Stimulated activated CD8-positive, alpha-beta memory T cell treated with anti-CD3 and anti-CD28 coated beads, Interleukin-7, amount 100 ng/mL, for 1 hour (primary cell): Measurements from ENCODE around the gene ITGA3.

Experiments used
- DNase-seq, 2 donors: peaks; one replicate each; pipeline ENCODE4 v3.0.0-alpha.2; 2020; ENCODE audit warnings: low read depth in 2 of 2

Gene ITGA3

DNA sequence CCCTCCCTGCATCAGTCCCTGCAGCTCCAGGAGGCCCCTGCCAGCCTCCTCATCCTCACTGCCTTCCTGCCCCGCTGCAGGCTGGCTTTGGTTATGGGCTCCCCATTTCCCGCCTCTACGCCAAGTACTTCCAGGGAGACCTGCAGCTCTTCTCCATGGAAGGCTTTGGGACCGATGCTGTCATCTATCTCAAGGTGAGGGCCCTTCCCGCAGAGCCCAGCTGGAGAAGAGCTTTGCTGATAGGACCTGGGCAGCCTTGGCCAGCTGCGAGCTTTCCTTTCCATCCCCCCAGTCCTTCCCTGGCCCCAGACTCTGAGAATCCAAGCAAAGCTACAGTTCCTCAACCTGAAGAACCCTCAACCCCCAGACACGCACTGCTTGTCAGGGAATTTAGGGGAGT, 53.3 kb downstream of the ITGA3 start:
- DNase-seq = no peak

DNA sequence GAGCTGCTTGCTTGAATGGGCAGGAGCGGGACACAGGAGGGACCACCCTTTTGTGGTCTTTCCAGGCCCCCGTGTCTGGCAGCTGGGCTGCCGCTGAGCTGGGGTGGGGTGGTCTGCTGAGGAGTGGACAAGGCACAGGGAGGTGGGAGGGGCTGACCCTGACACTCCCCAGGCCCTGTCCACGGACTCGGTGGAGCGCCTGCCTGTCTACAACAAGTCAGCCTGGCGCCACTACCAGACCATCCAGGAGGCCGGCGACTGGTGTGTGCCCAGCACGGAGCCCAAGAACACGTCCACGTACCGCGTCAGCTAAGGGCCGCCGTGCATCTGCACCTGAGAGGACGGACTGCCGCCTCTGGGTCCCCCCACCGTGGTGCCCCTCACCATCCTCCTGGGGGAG, 53.9 kb downstream of the ITGA3 start:
- DNase-seq = no peak

DNA sequence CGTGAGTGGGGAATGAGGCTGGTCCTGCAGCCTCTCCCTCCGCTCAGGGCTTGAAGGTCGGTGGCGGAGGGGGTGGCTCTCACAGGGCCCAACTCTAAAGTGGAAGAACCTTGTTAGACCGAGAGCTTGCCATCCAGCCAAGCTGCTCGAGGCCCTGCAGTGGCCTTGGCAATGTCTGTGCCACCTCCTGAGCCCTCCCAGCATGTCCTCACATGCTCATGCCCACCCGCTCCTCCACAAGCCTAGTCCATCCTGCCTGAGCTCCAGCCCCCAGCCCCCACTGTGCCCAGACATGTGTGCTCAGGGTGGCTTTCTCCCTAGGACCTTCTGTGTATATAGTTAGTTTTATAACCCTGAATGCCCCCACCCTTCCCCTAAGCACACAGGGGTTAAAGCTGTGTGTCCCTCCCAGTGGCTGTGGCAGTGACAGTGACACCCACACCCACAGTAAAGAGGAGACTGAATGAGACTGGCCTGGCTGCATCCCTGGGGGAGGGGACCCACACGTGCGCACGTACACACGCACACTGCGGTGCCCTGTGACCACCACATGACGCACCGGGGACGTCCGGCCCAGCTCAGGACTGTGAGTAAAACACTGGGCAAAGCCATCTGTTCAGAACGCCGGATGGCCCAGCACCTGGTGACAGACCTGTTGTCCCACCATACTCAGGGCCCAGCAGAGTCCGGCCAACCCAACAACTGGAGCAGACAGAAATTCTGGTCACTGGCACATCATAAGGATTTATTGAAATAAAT, 54.9 kb downstream of the ITGA3 start:
- DNase-seq = no peak

GRCh38 chr17:50111673-50112655, 56.1 kb downstream of the ITGA3 start:
- DNase-seq = no peak

DNA sequence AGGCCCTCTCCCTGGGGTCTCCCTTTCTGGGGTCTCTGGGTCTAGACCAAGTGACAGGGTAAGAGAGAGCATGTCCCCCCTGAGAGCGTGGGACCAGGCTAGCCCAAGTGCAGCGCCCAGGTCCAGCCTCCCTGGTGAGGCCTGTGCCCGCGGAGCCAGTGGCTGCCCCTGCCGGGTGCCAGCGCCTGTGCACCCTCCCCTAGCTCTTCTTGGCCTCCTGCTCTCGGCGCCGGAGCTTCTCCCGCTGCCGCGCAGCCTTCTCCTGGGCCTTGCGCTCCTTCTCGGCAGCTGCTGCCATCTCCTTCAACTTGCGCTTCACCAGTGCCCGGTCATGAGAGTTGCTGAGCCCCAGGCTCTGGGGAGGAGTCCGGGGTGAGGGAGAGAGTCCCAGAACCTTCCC, 56.8 kb downstream of the ITGA3 start:
- no peak for DNase-seq

DNA sequence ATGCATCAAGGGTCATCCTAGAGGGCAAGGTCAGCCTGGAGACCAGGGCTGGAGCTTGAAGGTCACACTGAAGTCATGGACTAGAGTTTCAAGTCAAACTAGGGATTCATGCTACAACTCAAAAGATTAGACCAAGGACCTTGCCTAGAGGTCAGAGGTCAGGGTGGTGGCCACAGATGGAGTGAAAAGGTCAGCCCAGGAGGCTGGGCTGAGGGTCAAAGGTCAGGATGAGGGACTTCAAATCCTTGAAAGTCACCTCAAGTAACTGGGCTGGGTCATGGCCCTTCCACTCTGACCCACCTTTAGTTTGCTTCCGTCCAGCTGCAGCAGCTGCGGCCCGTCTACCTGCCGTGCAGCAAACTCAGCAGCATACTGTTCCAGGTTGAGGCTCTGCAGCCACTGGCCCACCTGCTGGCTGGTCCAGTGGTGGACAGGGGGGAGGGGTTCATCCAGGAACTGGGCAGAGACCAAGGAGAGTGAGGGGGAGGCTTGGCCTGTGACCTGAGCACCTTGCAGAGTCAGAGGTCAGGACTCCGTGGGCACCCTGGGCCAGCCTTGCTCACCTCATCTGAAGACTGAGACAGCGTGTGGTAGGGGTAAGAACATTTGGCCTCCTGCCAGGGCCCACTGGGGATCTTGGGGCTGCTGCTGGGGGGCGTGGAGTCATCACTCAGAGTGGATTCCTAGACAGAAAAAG, 57.9 kb downstream of the ITGA3 start:
- DNase-seq = no peak

DNA sequence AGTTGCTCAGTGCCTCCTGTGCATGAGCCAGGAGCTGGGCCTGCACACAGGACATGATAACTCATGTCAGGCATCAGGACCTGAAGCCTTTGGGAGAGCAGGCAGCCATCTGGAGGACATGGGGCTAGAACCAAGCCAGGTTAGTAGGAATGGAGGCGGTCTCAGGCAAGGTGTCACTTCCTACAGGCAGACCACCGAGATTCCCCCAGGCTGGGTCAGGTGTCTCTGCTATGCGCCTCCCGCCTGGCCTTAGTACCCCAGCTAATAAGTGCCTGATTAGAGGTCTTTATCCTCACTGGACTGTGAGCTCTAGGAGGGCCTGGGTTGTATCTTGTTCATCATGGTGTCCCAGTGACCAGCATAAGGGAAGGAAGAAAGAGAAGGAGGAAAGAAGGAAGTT, 58.5 kb downstream of the ITGA3 start:
- no peak for DNase-seq

- DNase-seq = no peak
These were observed 59.0 kb downstream of the ITGA3 start for GRCh38 chr17:50114849-50115357.

- DNase-seq = no peak
These were observed 59.8 kb downstream of the ITGA3 start for GRCh38 chr17:50115756-50116155.

DNA sequence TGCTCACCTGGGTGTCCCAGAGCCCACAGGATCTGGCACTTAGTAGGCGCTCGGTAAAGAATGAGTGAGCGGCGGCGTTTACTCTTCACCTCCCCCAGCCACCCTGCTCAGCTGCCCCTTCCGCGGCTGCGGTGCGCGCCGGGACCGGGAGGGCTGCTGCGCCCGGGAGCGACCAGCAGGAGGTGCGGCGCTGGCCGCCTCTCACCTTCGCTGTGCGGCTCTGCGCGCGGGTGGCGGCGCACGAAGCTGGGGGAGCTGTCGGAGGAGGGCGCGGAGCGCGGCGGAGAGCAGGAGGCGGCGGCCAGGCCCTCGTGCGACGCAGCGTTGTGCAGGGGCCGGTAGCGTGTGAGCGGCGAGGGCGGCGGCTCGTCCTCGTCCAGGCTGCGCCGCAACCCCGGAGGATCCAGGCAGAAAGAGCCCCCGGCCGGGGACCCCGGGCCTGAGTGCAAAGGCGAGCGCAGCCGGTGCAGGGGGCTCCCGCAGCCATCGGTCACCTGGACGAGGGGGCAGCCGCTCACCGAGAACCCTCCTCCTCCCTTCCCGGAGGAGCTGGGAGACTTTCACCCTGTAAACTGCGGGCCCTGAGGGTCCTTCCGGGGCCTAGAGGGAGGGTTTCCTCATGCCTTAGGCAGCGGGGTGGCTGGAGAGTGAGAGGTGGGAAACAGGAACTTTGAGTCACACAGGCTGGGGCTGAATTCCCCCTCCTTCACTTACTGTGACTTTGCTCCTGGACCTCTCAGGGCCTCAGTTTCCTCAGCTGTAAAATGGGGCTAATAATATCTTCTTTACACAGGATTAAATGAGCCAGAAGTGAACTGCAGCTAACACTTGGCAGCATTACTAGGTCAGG, 61.5 kb downstream of the ITGA3 start:
- DNase-seq = peak in 1 of 2 donors; percentile 35

GRCh38 chr17:50118076-50118827, 62.3 kb downstream of the ITGA3 start:
- DNase-seq = no peak

DNA sequence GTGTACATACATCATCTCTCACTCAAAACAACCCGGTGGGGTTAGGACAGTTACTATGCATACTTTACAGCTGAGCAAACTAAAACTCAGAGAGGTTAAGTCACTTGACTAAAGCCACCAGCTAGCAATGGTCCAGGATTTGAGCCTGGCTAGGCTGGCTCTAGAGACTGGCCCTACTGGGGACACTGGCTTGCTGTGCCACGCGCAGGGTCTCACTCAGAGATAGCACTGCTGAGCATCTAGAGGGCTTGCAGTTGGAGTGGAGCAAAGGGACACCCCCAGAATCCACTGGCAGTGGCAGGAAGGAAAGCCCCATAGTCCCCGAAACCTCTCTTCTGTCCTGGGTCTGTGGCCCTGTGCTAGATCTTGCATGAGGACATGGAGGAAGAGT, 62.9 kb downstream of the ITGA3 start:
- DNase-seq = no peak

GRCh38 chr17:50120475-50121253, 64.8 kb downstream of the ITGA3 start:
- DNase-seq = no peak

- DNase-seq = no peak
These were observed 67.0 kb downstream of the ITGA3 start for GRCh38 chr17:50122945-50123344.

GRCh38 chr17:50123649-50124349, 67.9 kb downstream of the ITGA3 start:
- no peak for DNase-seq

DNA sequence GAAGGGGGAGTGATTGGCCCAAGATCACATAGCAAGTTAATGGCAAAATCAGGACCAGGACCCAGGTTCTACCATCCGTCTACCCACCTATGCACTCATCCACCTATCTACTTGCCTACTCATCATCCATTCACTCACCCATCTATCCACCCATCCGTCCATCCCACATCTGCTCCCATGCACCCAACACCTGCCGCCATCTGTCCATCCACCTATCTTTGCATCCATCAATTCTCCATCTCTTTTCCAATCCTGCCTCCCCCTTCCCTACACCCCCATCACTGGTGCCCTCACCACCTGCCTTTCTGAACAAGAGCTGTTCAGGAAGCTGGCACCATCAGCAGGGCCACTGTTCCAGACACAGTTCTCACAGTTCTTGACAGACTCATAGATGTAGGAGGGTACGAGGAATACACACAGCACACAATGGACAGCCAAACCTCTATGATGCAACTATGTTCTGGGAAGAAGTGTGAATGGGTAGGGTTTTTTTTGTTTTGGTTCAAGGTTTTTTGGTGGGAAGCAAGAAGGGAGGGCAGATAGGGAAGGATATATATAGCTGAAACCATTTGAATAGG, 69.6 kb downstream of the ITGA3 start:
- DNase-seq = no peak

DNA sequence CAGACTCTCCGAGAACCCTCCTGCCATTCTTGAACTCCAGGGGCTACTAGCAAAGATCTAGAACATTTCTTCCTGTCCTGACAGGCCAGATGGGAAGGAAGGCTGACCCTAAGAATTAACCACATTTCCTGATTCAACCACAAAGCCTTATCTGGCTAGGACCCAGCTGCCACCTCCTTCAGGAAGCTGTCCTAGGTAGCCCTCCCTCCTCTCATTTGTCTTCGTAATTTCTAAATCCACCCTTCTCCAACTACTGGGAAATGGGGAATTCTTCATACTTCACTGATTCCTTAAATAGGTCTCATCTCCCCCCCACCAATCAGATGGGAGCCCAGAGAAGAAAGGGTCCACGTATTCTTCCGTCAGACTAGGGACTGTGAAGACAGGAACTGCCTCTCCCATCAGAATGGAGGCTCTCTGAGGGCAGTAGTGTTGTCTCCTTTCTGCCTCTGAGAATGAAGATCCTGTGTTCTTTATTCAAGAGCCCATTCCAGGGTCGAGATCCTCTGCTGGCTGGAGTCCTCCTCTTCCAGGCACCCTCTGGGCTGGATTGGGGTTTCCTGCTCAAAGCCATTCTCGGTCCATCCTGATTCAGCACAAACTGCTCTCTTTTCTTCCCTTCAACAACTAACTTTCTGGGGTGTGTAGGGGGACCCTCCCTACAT, 71.9 kb downstream of the ITGA3 start:
- DNase-seq = no peak
